Breast epithelium (tissue), 4 donors: ENCODE measurements around the gene SCUBE2. TPM values are rescaled to one million over a fixed set of nuclear protein-coding genes. Genes with fewer than 3 reads are reported as not detected.
A peak's percentile ranks its signal among the peaks of the same experiment; 100 is the strongest.

Experiments
- DNase-seq, 2 donors: peaks; one replicate each; pipeline ENCODE4 v3.0.0-alpha.2; 2019; ENCODE audit warnings: low spot score in 2 of 2
- H3K27ac ChIP-seq, 2 donors: fragments of 200-600 bp; sonication (generic) in 1 of 2; one replicate each; pipeline ENCODE4 v1.5.1; 2016 to 2019; ENCODE audit warnings: mild to moderate bottlenecking in 1 of 2
- H3K27me3 ChIP-seq, 2 donors: fragments of 200-600 bp; sonication (generic) in 1 of 2; one replicate each; pipeline versions ENCODE4 v1.5.1 to v1.6.0; 2017 to 2019; ENCODE audit warnings: control low read depth in 1 of 2, mild to moderate bottlenecking in 1 of 2
- H3K36me3 ChIP-seq: fragments of 200-600 bp; one replicate; pipeline ENCODE4 v1.5.1; 2019
- H3K4me1 ChIP-seq, 2 donors: fragments of 200-600 bp; sonication (generic); one replicate each; pipeline ENCODE4 v1.5.1; 2016 to 2019; ENCODE audit warnings: control low read depth in 1 of 2
- H3K4me3 ChIP-seq, 3 donors: fragments of 200-600 bp; sonication (generic); 1 replicate in 2 of 3; 2 replicates in 1 of 3; pipeline ENCODE4 v1.5.1; 2016 to 2019; ENCODE audit warnings: mild to moderate bottlenecking in 3 of 3, moderate library complexity in 2 of 3
- H3K9me3 ChIP-seq, 2 donors: fragments of 200-600 bp; sonication (generic) in 1 of 2; one replicate each; pipeline ENCODE4 v1.5.1; 2016 to 2019; ENCODE audit warnings: control low read depth in 1 of 2
- POLR2A ChIP-seq: fragments of 450-650 bp; IDR thresholded peaks from one replicate; pipeline ENCODE4 v1.6.1; 2016; ENCODE audit warnings: antibody characterized with exemption, mild to moderate bottlenecking, moderate library complexity
- POLR2AphosphoS5 ChIP-seq, 3 donors: sonication (generic); formaldehyde crosslinking; IDR thresholded peaks; one replicate each; pipeline ENCODE4 v1.6.1; 2017; ENCODE audit warnings: antibody characterized with exemption in 3 of 3
- intact Hi-C: fragments of 100-400 bp; cut with DNase I; formaldehyde crosslinking; loops from one replicate; pipeline ENCODE4 v1.15.1; 2023; ENCODE audit warnings: low total_unique reads
- total RNA-seq, 3 donors: library from RNA; depleted of rRNA; stranded (reverse); fragments of >200 nt; gene quantifications; one replicate each; pipeline ENCODE4 v1.1.0, GENCODE V29; 2016
- TF ChIP-seq, protein P1 (sequence below), 3 donors: fragments of 450-650 bp; IDR thresholded peaks; one replicate each; pipeline ENCODE4 v1.5.1; 2016 to 2017; ENCODE audit warnings: antibody characterized with exemption in 3 of 3, mild to moderate bottlenecking in 3 of 3, moderate library complexity in 3 of 3

The SCUBE2 gene
- total RNA-seq, 3 donors from 2014 or later: 35.7 to 139 (median 78.7) TPM

DNA sequence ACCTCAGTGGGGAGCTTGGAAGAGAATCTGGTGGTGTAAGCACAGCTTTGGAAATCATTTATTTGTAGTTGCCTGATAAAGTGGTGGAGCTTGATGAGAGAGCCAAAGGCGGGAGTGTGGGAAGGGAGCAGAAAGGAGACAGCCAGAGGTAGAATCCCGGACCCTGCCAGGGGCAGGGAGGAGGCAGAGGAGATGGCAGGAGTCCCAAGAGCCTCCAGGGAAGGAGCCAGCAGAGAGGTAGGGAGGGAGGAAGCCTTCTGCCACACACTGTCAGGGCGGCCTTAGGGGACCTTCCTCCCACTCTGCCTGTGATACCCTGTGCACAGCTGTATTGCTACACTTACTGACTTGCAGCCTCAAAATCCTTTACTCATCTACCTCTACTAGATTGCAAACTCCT is 15.4 kb downstream of the SCUBE2 start:
- intact Hi-C loops: no loop called here
- Histone ChIP-seq H3K4me3 (no peak overlapping the region), H3K27me3 (no peaks in the 10 kb centered on the region), H3K4me1 (peaks cover 0 to 4% of the 10 kb centered on the region in 2 donors), H3K9me3 (no peaks in the 10 kb centered on the region), H3K36me3 (no peaks in the 10 kb centered on the region), H3K27ac (peak overlapping the region in 1 of 2 donors; percentile 16)
- TF ChIP-seq POLR2AphosphoS5 (IDR thresholded peaks at IDR 0.05) (no peak), POLR2A (no peak)
- TF ChIP-seq, protein P1, sequence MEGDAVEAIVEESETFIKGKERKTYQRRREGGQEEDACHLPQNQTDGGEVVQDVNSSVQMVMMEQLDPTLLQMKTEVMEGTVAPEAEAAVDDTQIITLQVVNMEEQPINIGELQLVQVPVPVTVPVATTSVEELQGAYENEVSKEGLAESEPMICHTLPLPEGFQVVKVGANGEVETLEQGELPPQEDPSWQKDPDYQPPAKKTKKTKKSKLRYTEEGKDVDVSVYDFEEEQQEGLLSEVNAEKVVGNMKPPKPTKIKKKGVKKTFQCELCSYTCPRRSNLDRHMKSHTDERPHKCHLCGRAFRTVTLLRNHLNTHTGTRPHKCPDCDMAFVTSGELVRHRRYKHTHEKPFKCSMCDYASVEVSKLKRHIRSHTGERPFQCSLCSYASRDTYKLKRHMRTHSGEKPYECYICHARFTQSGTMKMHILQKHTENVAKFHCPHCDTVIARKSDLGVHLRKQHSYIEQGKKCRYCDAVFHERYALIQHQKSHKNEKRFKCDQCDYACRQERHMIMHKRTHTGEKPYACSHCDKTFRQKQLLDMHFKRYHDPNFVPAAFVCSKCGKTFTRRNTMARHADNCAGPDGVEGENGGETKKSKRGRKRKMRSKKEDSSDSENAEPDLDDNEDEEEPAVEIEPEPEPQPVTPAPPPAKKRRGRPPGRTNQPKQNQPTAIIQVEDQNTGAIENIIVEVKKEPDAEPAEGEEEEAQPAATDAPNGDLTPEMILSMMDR (IDR thresholded peaks at IDR 0.05): no peak
- DNase-seq: no peak

DNA sequence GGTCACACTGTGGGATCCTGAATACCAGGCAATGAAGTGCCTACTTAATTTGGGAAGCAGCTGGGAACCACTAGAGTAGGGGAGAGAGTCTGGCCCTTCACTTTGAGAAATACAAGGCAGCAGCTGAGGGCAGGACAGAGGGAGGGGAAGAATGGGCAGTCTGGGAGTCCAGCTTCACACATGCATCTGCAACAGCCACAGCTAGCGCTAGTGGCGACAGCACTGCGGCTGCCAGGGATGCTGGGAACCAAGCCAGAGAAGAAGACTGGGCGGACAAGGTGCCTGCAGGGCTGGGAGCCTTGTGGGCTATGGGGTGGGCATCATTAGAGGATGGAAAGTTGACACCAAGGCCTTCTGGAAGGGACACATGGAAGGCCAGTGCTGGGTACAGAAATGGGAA is 15.8 kb downstream of the SCUBE2 start:
- H3K27ac ChIP-seq: peak overlapping the region in 1 of 2 donors; percentile 16
- no peak for DNase-seq
- intact Hi-C loops: no loop called here
- no peak for TF ChIP-seq POLR2AphosphoS5 (IDR thresholded peaks at IDR 0.05)
- TF ChIP-seq, protein P1 (IDR thresholded peaks at IDR 0.05): no peak
- no peak for TF ChIP-seq POLR2A
- no peaks in the 10 kb centered on the region for H3K36me3 ChIP-seq
- no peak overlapping the region for H3K4me3 ChIP-seq
- no peaks in the 10 kb centered on the region for H3K9me3 ChIP-seq
- no peaks in the 10 kb centered on the region for H3K27me3 ChIP-seq
- peaks cover 0 to 4% of the 10 kb centered on the region in 2 donors for H3K4me1 ChIP-seq

DNA sequence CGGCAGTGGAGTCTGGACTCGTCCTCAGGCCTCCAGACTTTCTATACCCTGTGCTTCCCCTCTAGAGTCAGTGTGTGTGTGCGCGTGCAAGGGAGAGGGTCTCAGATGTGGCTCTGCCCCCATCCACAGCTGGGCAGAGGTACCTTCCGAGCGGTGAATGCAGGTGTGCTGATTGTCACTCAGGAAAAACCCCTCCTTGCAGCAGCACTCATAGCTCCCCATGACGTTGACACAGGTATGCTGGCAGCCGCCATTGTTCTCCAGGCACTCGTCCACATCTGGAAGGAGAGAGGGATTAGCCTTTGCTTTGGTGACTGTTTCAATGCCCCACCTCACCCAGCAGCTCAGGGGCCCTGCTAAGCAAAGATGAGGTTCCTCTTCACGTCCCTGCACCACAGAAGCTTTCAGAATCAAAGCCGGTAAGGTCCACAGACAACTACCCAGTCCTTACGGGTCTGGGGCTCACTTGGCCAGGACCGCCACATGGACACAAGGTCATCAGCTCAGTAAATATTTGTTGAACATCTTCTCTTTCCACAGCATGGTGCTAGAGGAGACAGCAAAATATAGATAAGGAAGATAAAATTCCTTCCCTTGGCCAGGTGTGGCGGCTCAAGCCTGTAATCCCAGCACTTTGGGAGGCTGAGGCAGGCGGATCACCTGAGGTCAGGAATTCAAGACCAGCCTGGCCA is 16.9 kb downstream of the SCUBE2 start:
- Histone ChIP-seq H3K4me3 (no peak overlapping the region), H3K36me3 (no peaks in the 10 kb centered on the region), H3K4me1 (peaks cover 0 to 4% of the 10 kb centered on the region in 2 donors), H3K27ac (no peak overlapping the region), H3K9me3 (no peaks in the 10 kb centered on the region), H3K27me3 (no peaks in the 10 kb centered on the region)
- intact Hi-C loops: no loop called here
- TF ChIP-seq POLR2AphosphoS5 (IDR thresholded peaks at IDR 0.05) (no peak), POLR2A (no peak)
- TF ChIP-seq, protein P1 (IDR thresholded peaks at IDR 0.05): no peak
- no peak for DNase-seq

DNA sequence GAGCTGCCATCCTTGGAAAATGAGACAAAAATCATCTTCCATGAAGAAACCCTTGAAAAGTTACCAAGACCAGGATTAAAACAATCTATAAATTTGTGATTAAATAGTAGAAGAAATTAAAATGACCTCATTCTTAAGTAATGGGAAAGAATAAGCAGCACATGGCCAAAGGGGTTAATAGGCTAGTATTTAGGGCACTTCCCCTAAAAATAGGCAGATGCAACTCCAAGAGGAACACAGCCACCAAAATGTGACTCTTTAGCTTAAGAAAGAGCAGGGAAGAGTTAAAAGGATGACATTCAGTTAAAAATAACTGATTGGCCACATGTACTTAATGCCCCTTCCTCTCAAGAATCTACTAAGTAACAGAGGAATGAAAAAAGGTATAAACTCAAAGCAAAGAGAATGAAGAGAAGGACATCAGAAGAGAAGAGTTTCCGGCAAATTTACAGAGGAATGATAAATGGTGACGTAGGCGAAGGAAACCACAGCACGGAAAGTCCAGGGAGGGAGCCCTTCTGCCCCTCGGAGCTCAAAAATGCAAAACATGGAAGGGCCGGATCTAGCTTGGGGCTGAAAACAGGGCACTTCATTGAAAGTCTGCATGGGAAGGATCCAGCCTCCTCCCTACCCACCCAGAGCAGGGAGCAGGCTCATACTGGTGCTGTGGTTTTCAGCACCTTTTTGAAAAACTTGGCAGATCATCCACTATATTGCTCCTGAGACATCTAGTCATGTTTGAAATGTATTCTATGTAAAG is 17.8 kb downstream of the SCUBE2 start:
- intact Hi-C loops: no loop called here
- Histone ChIP-seq H3K4me3 (no peak overlapping the region), H3K4me1 (peaks cover 0 to 4% of the 10 kb centered on the region in 2 donors), H3K9me3 (no peaks in the 10 kb centered on the region), H3K27me3 (no peaks in the 10 kb centered on the region), H3K36me3 (no peaks in the 10 kb centered on the region), H3K27ac (no peak overlapping the region)
- DNase-seq: no peak
- TF ChIP-seq POLR2A (no peak), POLR2AphosphoS5 (IDR thresholded peaks at IDR 0.05) (no peak)
- TF ChIP-seq, protein P1 (IDR thresholded peaks at IDR 0.05): no peak

DNA sequence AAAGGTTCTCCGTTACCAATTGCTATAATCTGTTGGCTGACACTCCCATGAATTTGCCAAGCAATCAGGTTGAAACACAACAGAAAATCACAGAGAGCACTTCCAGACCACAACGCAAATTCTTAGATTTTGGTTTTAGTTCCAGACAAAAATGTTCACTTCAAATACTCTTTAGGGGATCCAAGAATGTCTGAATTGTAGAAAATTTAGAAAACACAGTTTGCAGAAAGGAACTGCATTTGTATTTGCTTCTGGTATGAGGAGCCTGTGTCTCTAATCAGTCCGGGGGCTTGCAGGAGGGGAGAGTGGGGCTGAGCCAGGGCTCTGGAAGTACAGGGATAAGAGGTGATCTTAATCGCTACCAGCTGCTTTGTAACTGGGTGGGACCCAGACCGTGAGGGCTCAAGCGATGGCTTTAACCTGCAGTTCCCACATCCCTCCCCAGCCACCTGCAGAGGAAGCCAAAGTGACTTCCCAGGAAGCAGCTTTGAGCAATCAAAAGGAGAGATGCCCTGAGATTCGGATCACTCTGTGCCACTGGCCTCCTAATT is 18.7 kb downstream of the SCUBE2 start:
- Histone ChIP-seq H3K27ac (no peak overlapping the region), H3K36me3 (no peaks in the 10 kb centered on the region), H3K4me3 (no peak overlapping the region), H3K27me3 (no peaks in the 10 kb centered on the region), H3K9me3 (no peaks in the 10 kb centered on the region), H3K4me1 (peaks cover 0 to 4% of the 10 kb centered on the region in 2 donors)
- intact Hi-C loops: no loop called here
- DNase-seq: no peak
- TF ChIP-seq POLR2A: no peak
- no peak for TF ChIP-seq POLR2AphosphoS5 (IDR thresholded peaks at IDR 0.05)
- TF ChIP-seq, protein P1 (IDR thresholded peaks at IDR 0.05): no peak
